ENCODE measurements around the gene EMILIN3.

Gene EMILIN3

DNA sequence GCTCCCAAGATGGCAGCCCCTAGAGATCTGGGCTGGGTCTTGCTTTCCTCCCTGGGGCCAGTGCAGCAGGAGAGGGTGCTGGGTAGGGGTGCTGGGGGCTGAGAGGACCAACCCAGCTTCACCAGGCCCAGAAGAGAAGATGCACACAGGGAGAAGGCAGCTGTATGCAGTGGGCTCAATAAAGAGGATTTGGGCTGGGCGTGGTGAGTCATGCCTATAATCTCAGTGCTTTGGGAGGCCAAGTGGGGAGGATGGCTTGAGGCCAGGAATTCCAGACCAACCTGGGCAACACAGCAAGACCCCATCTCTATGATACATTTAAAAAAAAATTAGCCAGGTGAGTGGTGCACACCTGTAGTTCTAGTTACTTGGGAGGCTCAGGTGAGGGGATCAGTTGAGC, 25.7 kb upstream of the EMILIN3 start:
- DNase-seq (ENCODE audit: low read depth in 2 of 2), result no peak

DNA sequence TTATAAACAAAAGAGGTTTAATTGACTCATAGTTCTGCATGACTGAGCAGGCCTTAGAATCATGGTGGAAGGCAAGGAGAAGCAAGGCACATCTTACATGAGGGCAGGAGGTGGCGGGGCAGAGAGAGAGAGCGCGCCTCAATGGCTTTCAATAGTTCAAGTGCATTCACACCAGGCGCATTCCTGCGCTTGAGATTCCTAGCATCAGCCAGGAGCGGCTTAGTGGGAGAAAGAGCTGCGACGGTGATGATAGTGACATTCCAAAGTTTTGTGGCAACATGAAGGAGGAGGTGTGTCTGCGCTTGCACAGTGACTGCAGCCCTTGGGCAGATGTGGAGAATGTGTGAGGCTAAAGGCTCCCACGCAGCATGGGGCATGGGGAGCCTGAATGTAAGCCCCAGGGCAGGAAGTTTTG, 25.0 kb upstream of the EMILIN3 start:
- DNase-seq (ENCODE audit: low read depth in 2 of 2), result no peak

- DNase-seq (ENCODE audit: low read depth in 2 of 2), result no peak
These were observed 24.3 kb upstream of the EMILIN3 start for GRCh38 chr20:41390889-41391288.

GRCh38 chr20:41387444-41387851, 20.8 kb upstream of the EMILIN3 start:
- DNase-seq (ENCODE audit: low read depth in 2 of 2), result no peak

DNA sequence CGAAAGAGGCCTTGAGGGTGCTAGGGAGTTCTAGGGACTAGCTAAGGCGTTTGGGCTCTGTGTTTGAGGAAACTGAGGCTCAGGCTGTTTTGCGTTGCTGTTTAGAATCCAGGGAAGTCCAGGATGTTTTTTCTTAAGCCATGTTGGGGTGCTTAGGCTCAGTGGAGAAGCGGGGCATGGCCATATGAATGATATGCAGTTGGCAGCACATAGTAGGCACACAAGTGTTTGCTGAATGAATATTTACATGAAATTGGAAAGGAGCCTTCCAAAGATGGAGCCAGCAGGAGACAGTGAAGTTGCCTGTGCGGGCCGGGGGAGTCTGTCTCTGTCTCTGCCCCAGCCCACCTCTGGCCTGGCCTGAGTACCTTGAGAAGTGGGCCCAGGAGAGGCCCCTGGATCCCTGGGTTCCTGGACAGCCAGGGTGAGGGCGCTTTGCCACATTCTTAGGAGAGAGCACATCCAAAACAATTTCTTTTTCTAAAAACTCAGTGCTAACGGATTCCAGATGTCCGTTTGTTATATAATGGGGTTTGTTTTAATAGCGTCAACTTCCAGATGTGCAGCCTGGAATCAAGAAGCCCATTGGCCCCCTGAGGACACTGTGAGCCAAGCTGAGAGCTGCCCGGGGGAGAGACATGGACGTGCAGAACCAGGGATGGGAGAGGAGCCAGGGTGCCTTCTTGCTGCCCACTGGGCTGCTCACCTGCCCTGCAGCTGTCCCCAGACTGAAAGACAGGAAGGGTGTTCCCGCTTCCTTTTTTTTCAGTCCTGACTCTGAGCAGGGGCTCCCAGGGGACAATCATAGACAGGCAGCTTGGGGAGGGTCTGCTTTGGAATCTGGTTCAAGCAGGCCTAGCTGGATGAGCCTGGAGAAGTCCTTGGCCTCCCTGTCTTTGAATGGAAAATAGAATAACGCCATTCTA, 20.1 kb upstream of the EMILIN3 start:
- no peak for DNase-seq (ENCODE audit: low read depth in 2 of 2)

- no peak for DNase-seq (ENCODE audit: low read depth in 2 of 2)
These were observed 16.2 kb upstream of the EMILIN3 start for GRCh38 chr20:41382791-41383305.

DNA sequence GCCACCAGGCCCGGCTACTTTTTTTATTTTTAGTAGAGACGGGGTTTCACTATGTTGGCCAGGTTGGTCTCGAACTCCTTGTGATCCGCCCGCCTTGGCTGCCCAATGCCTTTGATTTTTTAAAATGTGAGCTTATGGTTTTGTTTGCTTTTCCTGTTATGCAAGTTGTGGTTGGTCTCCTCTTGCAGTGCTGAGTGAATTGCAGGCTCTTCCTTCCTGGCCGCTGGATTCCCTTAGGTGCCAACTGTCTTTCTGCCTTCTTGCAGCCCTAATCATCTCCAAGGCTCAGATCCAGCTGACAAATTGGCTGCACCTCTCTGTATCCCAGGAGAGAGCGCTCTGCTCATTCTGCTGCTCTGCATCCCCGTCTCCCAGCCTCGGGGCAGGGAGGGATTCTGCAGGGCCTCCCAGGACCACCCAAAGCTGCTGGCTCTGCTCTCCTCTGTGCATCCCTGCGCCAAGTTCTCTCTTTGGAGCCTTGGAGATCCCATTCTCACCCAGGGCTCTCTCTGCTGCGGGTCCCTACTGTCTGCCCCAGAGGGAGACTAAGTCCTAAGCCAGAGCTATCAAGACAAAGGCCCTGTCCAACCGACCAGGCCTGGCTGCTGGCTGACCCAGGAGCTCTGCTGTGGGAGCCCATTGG, 14.1 kb upstream of the EMILIN3 start:
- DNase-seq (ENCODE audit: low read depth in 2 of 2), result no peak

DNA sequence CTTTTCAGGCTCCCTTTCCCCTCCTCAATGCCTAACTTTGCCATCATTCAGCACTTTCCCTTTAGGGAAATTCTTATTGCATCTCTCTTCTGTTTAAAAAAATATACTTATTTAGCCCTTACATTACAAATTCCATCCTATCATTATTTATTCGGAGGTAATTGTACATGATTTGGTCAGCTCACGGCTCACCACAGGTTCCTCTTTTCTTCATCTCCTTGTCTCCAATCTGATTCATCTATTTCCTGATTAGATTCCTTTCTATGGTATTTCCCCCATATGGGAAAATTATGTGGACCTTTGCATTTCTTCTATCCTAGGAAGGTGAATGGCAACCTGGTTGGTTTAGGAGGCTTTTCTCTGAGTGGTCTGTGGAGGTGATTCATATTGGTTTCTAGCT, 12.9 kb upstream of the EMILIN3 start:
- DNase-seq (ENCODE audit: low read depth in 2 of 2), result no peak

- DNase-seq (ENCODE audit: low read depth in 2 of 2), result no peak
These were observed 10.7 kb upstream of the EMILIN3 start for GRCh38 chr20:41377275-41377674.

GRCh38 chr20:41376349-41376748, 9.7 kb upstream of the EMILIN3 start:
- no peak for DNase-seq (ENCODE audit: low read depth in 2 of 2)

DNA sequence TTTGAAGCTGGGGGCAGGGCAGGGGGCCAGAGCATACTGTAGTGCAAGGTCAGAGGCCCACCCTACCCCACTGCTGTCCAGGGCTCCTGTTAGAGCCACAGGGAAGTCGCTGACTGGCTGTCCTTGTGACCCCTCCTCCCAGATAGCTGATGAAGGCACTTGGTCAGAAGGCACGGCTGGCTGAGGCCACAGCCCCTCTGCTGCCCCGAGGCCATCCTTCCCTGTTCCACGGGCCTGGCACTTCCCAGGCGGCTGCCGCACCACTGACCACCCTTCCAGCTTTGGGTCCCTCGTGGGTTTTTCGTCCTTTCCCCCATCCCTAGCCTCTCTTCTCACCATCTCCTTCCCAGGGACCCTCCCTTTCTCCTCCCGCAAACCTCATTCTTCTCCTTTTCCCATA, 9.2 kb upstream of the EMILIN3 start:
- no peak for DNase-seq (ENCODE audit: low read depth in 2 of 2)

- no peak for DNase-seq (ENCODE audit: low read depth in 2 of 2)
These were observed 7.6 kb upstream of the EMILIN3 start for GRCh38 chr20:41373931-41374920.

GRCh38 chr20:41373251-41373783, 6.7 kb upstream of the EMILIN3 start:
- DNase-seq (ENCODE audit: low read depth in 2 of 2), result no peak

DNA sequence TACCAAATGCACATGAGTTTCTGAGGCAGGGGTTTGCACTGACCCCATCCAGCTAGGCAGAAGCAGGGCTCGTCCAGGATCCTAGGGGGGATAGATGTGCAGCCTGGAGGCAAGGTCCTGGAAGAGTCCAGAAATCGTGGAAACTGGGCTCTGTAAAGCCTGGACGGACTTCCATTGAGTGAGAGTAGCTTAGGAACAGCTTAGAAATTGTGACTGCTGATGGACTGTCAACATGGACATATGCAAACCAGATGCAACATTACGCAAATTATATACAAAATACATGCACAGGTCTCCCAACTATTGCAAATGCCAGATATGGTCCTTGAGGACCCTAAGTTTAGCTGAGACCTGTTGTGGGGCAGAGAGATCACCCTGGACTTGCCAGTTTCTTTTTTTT, 4.8 kb upstream of the EMILIN3 start:
- DNase-seq (ENCODE audit: low read depth in 2 of 2), result no peak

- no peak for DNase-seq (ENCODE audit: low read depth in 2 of 2)
These were observed 3.6 kb upstream of the EMILIN3 start for GRCh38 chr20:41370176-41370575.

DNA sequence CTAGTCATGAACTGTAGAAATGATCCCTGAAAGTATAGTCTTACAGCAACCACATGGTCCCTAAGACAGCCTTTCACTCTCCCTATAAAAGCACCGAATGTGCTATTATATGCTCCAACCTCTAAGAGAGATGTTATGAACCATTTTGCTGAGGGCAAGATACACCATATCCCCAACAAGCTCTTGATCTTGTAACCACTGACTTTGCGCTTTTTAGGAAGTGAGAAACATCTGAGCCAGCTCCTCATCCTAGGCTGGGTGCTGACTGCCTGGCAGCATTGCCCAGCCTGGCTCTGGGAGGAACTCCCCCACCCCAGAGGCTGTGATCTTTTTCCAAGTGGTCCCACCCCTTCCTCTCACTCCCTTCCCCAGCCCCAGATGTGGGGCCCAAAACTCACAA, 3.1 kb upstream of the EMILIN3 start:
- no peak for DNase-seq (ENCODE audit: low read depth in 2 of 2)

- no peak for DNase-seq (ENCODE audit: low read depth in 2 of 2)
These were observed 1.3 kb upstream of the EMILIN3 start for GRCh38 chr20:41367956-41368355.

DNA sequence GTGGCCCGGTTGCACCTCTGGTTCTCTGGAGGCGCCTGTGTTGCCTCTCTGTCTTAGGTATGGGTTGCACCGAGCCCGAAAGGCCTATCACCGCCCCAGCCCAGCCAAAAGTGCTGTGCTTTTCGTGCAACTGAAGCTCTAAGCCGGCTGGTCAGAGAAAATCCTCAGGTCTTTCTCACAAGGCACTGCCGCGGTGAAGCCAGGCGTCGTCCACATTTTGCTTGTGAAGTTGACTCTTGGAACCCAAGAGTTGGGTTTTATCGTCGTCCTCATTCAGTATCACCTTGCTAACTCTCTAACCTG, 726 bp upstream of the EMILIN3 start:
- no peak for DNase-seq (ENCODE audit: low read depth in 2 of 2)

GRCh38 chr20:41365777-41366545, 657 bp downstream of the EMILIN3 start:
- DNase-seq (ENCODE audit: low read depth in 2 of 2), result no peak

GRCh38 chr20:41364967-41365765, 1.5 kb downstream of the EMILIN3 start:
- DNase-seq (ENCODE audit: low read depth in 2 of 2), result no peak
